ENCODE data around the gene CDH3.

Gene CDH3

DNA sequence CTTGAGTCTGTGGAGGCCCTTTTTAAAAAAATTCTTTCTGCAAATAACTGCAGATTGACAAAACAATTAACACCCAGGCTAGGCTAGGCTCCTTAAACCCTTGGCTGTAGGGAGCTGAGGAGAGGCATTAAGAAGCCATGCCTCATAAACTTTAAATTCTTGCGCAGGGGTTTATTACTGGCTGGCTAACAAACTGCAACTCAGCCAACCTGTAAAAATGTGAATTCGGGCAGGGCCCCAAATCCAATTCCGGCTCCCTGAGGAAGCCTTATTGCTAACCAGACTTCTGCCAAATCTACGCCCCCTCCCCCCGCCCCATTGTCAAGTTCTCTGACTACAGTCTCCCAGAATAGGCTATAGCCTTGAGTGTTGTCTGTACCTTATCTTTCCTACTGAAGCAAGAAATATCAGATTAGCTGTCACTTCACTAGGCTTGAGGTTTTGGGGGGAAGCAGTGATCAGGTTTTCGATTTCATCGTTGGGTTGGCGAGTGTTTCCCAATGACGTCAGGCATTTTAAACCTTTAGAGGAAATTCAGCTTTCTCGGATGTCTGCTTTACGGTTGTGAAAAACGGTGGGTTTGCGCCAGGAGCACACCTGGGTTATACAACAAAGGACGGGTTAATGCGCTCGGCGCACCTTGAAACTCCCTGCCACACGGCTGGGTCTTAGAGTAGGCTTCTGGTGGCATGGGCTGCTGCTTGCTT is 2.0 kb downstream of the CDH3 start:
- TF ChIP-seq, protein P1, sequence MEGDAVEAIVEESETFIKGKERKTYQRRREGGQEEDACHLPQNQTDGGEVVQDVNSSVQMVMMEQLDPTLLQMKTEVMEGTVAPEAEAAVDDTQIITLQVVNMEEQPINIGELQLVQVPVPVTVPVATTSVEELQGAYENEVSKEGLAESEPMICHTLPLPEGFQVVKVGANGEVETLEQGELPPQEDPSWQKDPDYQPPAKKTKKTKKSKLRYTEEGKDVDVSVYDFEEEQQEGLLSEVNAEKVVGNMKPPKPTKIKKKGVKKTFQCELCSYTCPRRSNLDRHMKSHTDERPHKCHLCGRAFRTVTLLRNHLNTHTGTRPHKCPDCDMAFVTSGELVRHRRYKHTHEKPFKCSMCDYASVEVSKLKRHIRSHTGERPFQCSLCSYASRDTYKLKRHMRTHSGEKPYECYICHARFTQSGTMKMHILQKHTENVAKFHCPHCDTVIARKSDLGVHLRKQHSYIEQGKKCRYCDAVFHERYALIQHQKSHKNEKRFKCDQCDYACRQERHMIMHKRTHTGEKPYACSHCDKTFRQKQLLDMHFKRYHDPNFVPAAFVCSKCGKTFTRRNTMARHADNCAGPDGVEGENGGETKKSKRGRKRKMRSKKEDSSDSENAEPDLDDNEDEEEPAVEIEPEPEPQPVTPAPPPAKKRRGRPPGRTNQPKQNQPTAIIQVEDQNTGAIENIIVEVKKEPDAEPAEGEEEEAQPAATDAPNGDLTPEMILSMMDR (IDR thresholded peaks at IDR 0.05; ENCODE audit: low read depth, low read length) = no peak
- no peak overlapping the region for H3K4me3 ChIP-seq (ENCODE audit: low read depth, low read length)

DNA sequence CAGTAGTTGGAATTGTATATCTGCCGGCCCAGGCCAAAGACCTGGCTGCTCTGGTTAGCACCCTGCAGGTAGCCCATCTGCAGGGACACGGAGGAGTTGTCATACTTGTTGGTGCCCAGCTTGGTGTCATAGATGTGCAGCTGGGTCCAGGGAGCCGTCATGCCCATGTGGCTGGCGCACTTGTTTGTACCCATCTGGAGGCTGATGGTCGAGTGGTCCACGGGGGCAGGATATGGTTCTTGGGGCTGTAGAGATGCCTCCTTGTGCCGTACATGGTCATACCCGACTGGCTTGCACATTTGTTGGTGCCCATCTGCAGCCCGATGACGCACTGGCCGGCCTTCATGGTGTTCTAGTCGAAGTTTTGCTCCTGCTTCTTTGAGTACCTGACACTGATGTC is 6.0 kb downstream of the CDH3 start:
- H3K4me3 ChIP-seq (ENCODE audit: low read depth, low read length) = no peak overlapping the region
- TF ChIP-seq, protein P1 (IDR thresholded peaks at IDR 0.05; ENCODE audit: low read depth, low read length) = no peak

DNA sequence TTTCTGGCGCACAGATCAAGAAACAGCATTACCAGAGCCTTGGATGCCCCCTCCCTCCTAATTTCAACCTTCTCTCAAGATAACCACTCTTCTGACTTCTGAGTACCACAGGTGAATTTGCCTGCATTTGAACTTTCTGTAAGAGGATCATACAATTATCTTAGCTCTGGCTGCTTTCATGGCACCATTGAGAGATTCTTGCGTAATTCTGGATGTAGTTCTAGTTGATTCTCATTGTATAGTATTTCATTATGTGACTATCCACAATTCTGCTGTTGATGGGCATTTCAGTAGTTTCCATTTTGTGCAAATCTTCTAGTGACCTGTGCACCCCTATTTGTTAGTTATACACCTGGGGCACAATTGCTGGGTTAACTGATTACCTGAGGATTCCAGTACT is 7.5 kb downstream of the CDH3 start:
- TF ChIP-seq, protein P1 (IDR thresholded peaks at IDR 0.05; ENCODE audit: low read depth, low read length) = no peak
- H3K4me3 ChIP-seq (ENCODE audit: low read depth, low read length) = no peak overlapping the region

DNA sequence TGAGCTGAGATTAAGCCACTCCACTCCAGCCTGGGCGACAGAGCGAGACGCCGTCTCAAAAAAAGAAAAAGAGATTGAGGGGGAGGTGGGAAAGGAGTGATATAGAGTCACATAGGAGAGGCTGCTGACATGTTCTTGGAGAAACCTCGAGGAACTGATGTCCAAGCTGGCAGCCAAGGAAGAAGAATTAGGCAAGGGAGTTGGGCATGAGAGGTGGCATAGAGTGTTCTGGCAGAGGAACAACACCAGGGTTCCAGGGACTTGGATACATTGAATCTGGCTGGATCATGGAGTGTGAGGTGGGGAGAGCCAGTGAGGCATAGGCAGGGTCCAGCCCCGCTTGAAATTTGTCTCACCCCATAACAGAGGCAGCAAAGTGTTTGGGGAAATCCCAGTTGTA is 10.7 kb downstream of the CDH3 start:
- H3K4me3 ChIP-seq (ENCODE audit: low read depth, low read length) = no peak overlapping the region
- TF ChIP-seq, protein P1 (IDR thresholded peaks at IDR 0.05; ENCODE audit: low read depth, low read length) = no peak

DNA sequence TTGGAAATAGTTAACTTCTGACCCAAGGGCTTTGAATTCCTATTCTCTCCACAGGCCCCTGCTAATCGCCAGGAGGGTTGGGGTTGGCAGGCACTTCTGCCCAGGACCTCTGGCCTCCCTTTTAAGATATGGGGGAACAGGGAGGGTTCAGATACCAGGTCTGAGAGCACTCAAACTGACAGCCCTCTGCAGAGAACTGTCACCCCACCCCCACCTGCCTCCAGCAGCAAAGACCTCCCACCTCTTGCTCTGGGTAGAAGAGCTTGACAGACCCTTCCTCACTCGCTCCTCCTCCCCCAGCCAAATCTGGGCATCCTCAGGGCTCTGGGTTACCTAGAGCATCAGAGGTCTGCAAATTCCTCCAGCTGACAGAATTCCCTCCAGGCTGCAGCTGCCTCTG is 11.6 kb downstream of the CDH3 start:
- TF ChIP-seq, protein P1 (IDR thresholded peaks at IDR 0.05; ENCODE audit: low read depth, low read length) = no peak
- H3K4me3 ChIP-seq (ENCODE audit: low read depth, low read length) = no peak overlapping the region

DNA sequence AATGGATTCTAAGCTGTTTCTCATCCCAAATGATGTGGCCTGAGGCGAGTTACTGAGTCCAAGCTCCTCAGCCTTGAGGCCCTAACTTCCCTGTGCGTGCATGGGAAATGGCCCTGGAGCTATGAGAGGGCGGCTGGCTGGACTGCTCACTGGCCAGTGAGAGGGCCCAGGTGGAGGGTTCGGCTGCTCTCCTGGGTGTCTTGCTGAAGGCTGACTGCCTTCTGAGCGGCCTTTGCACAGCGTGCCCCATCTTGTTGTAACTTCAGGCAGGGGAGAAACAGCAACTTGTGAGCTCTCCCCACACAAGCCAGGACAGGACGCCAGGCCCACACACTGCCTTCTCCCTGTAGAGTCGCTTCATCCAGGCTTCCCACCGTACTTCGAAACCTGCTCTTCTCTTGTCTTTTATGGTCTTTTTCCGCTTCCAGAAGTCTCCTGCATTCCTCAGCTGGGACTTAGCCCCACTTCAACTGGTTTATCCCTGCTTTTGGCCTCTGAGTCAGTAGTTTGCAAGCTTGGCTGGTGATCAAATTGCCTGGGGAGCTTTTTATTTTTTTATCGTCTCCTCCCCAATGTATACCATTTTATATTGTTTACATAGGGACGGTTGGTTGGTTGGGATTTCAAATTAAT is 13.3 kb downstream of the CDH3 start:
- TF ChIP-seq, protein P1 (IDR thresholded peaks at IDR 0.05; ENCODE audit: low read depth, low read length) = no peak
- no peak overlapping the region for H3K4me3 ChIP-seq (ENCODE audit: low read depth, low read length)

DNA sequence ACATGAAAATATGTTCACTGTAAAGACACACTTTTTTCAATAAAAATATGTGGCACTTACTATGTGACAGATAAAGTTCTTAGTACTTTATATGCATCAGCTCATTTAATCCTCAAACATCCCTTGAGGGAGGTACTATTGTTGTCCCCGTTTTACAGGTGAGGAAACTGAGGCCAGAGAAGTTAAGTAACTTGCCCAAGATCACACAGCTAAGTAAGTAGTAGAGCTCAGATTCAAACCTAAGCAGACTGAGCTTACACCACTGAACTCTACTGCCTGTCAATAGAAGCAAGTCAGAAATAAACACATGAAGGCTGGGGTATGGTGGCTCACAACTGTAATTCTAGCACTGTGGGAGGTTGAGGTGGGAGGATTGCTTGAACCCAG is 13.9 kb downstream of the CDH3 start:
- H3K4me3 ChIP-seq (ENCODE audit: low read depth, low read length) = no peak overlapping the region

More for the DNA sequence above, 13.9 kb downstream of the CDH3 start:
- TF ChIP-seq, protein P1 (IDR thresholded peaks at IDR 0.05; ENCODE audit: low read depth, low read length) = no peak
